ENCODE measurements around the gene MED8.

MED8 gene

GRCh38 chr1:43389326-43390313 is at the start of gene MED8, which contains the start of gene SZT2:
Gene MED8, minus strand, starts transcription at chr1:43389800. Its CDS starts 36 bp downstream, at chr1:43389764.
Gene SZT2, plus strand, starts transcription at chr1:43389899. Its CDS starts 70 bp downstream, at chr1:43389969.
- peak; percentile 89 to 94 for DNase-seq (ENCODE audit: low spot score in 2 of 2)
- no peaks in the 10 kb centered on the region for H3K9me3 ChIP-seq
- in situ Hi-C loops (cut with MboI; ENCODE audit: low sequenced_read_pairs): no loop called here
- H3K4me1 ChIP-seq: peaks cover 6% of the 10 kb centered on the region
- H3K27me3 ChIP-seq (ENCODE audit: low read depth): no peaks in the 10 kb centered on the region
- H3K4me3 ChIP-seq: peak within 1 kb of the TSS; percentile 83
- H3K36me3 ChIP-seq (replicated peaks): peaks cover 27% of the 10 kb centered on the region

GRCh38 chr1:43438953-43439581 is 49.5 kb upstream of the MED8 start:
- no peaks in the 10 kb centered on the region for H3K4me1 ChIP-seq
- H3K36me3 ChIP-seq (replicated peaks): peaks cover 41% of the 10 kb centered on the region
- H3K4me3 ChIP-seq: no peak overlapping the region
- H3K9me3 ChIP-seq: no peaks in the 10 kb centered on the region
- H3K27me3 ChIP-seq (ENCODE audit: low read depth): no peaks in the 10 kb centered on the region
- in situ Hi-C loops (cut with MboI; ENCODE audit: low sequenced_read_pairs): no loop called here
- DNase-seq (ENCODE audit: low spot score in 2 of 2): no peak

- Histone ChIP-seq H3K27me3 (ENCODE audit: low read depth) (no peaks in the 10 kb centered on the region), H3K36me3 (replicated peaks) (peaks cover 46% of the 10 kb centered on the region), H3K9me3 (no peaks in the 10 kb centered on the region), H3K4me3 (no peak overlapping the region), H3K4me1 (no peaks in the 10 kb centered on the region)
- in situ Hi-C loops (cut with MboI; ENCODE audit: low sequenced_read_pairs): no loop called here
- no peak for DNase-seq (ENCODE audit: low spot score in 2 of 2)
Measured at GRCh38 chr1:43438576-43438952, 49.0 kb upstream of the MED8 start.

GRCh38 chr1:43438006-43438405 is 48.4 kb upstream of the MED8 start:
- Histone ChIP-seq H3K9me3 (no peaks in the 10 kb centered on the region), H3K36me3 (replicated peaks) (peaks cover 49% of the 10 kb centered on the region), H3K27me3 (ENCODE audit: low read depth) (no peaks in the 10 kb centered on the region), H3K4me1 (no peaks in the 10 kb centered on the region), H3K4me3 (no peak overlapping the region)
- in situ Hi-C loops (cut with MboI; ENCODE audit: low sequenced_read_pairs): no loop called here
- DNase-seq (ENCODE audit: low spot score in 2 of 2): no peak

GRCh38 chr1:43437031-43437973 is 47.7 kb upstream of the MED8 start:
- no peaks in the 10 kb centered on the region for H3K4me1 ChIP-seq
- H3K36me3 ChIP-seq (replicated peaks): peaks cover 54% of the 10 kb centered on the region
- no peak overlapping the region for H3K4me3 ChIP-seq
- DNase-seq (ENCODE audit: low spot score in 2 of 2): no peak
- H3K27me3 ChIP-seq (ENCODE audit: low read depth): no peaks in the 10 kb centered on the region
- in situ Hi-C loops (cut with MboI; ENCODE audit: low sequenced_read_pairs): no loop called here
- no peaks in the 10 kb centered on the region for H3K9me3 ChIP-seq

- peaks cover 58% of the 10 kb centered on the region for H3K36me3 ChIP-seq (replicated peaks)
- no peaks in the 10 kb centered on the region for H3K27me3 ChIP-seq (ENCODE audit: low read depth)
- no peaks in the 10 kb centered on the region for H3K4me1 ChIP-seq
- no peak for DNase-seq (ENCODE audit: low spot score in 2 of 2)
- H3K4me3 ChIP-seq: no peak overlapping the region
- no peaks in the 10 kb centered on the region for H3K9me3 ChIP-seq
- in situ Hi-C loops (cut with MboI; ENCODE audit: low sequenced_read_pairs): no loop called here
Measured at GRCh38 chr1:43436371-43436770, 46.8 kb upstream of the MED8 start.

GRCh38 chr1:43435146-43436145 is 45.8 kb upstream of the MED8 start:
- H3K9me3 ChIP-seq: no peaks in the 10 kb centered on the region
- DNase-seq (ENCODE audit: low spot score in 2 of 2): no peak
- in situ Hi-C loops (cut with MboI; ENCODE audit: low sequenced_read_pairs): no loop called here
- H3K36me3 ChIP-seq (replicated peaks): peaks cover 59% of the 10 kb centered on the region
- H3K27me3 ChIP-seq (ENCODE audit: low read depth): no peaks in the 10 kb centered on the region
- no peaks in the 10 kb centered on the region for H3K4me1 ChIP-seq
- H3K4me3 ChIP-seq: no peak overlapping the region

- H3K36me3 ChIP-seq (replicated peaks): peaks cover 59% of the 10 kb centered on the region
- H3K4me3 ChIP-seq: no peak overlapping the region
- in situ Hi-C loops (cut with MboI; ENCODE audit: low sequenced_read_pairs): no loop called here
Measured at GRCh38 chr1:43434256-43434655, 44.7 kb upstream of the MED8 start.

GRCh38 chr1:43432907-43433306 is 43.3 kb upstream of the MED8 start:
- in situ Hi-C loops (cut with MboI; ENCODE audit: low sequenced_read_pairs): no loop called here
- no peak for DNase-seq (ENCODE audit: low spot score in 2 of 2)
- H3K36me3 ChIP-seq (replicated peaks): peaks cover 61% of the 10 kb centered on the region

More at GRCh38 chr1:43434256-43434655, 44.7 kb upstream of the MED8 start:
- H3K9me3 ChIP-seq: no peaks in the 10 kb centered on the region
- DNase-seq (ENCODE audit: low spot score in 2 of 2): no peak
- H3K4me1 ChIP-seq: no peaks in the 10 kb centered on the region
- no peaks in the 10 kb centered on the region for H3K27me3 ChIP-seq (ENCODE audit: low read depth)

GRCh38 chr1:43432171-43432860 is 42.7 kb upstream of the MED8 start:
- H3K4me1 ChIP-seq: no peaks in the 10 kb centered on the region
- in situ Hi-C loops (cut with MboI; ENCODE audit: low sequenced_read_pairs): no loop called here
- H3K4me3 ChIP-seq: no peak overlapping the region
- no peaks in the 10 kb centered on the region for H3K9me3 ChIP-seq
- no peaks in the 10 kb centered on the region for H3K27me3 ChIP-seq (ENCODE audit: low read depth)
- peaks cover 67% of the 10 kb centered on the region for H3K36me3 ChIP-seq (replicated peaks)
- no peak for DNase-seq (ENCODE audit: low spot score in 2 of 2)

More at GRCh38 chr1:43432907-43433306, 43.3 kb upstream of the MED8 start:
- H3K4me1 ChIP-seq: no peaks in the 10 kb centered on the region
- H3K27me3 ChIP-seq (ENCODE audit: low read depth): no peaks in the 10 kb centered on the region
- no peaks in the 10 kb centered on the region for H3K9me3 ChIP-seq
- no peak overlapping the region for H3K4me3 ChIP-seq

- H3K36me3 ChIP-seq (replicated peaks): peaks cover 73% of the 10 kb centered on the region
- no peak for DNase-seq (ENCODE audit: low spot score in 2 of 2)
- H3K27me3 ChIP-seq (ENCODE audit: low read depth): no peaks in the 10 kb centered on the region
- H3K4me3 ChIP-seq: no peak overlapping the region
- no peaks in the 10 kb centered on the region for H3K9me3 ChIP-seq
- in situ Hi-C loops (cut with MboI; ENCODE audit: low sequenced_read_pairs): no loop called here
- H3K4me1 ChIP-seq: no peaks in the 10 kb centered on the region
Measured at GRCh38 chr1:43431676-43432075, 42.1 kb upstream of the MED8 start.

GRCh38 chr1:43430831-43431230 is 41.2 kb upstream of the MED8 start:
- no peak overlapping the region for H3K4me3 ChIP-seq
- DNase-seq (ENCODE audit: low spot score in 2 of 2): no peak
- no peaks in the 10 kb centered on the region for H3K27me3 ChIP-seq (ENCODE audit: low read depth)
- in situ Hi-C loops (cut with MboI; ENCODE audit: low sequenced_read_pairs): no loop called here
- H3K36me3 ChIP-seq (replicated peaks): peaks cover 82% of the 10 kb centered on the region
- H3K4me1 ChIP-seq: no peaks in the 10 kb centered on the region
- no peaks in the 10 kb centered on the region for H3K9me3 ChIP-seq

Data from HAP-1 (cell line).